HS-27A (cell line): Measurements from ENCODE around the gene CEP19.

Experiments
- DNase-seq: peaks from one replicate; pipeline ENCODE4 v3.0.0-alpha.2; 2012; ENCODE audit warnings: low read depth, missing footprints

CEP19 gene

GRCh38 chr3:196708467-196708866 lies 3.6 kb downstream of the CEP19 start:
- no peak for DNase-seq

GRCh38 chr3:196707566-196707965 lies 4.5 kb downstream of the CEP19 start:
- DNase-seq = no peak

- no peak for DNase-seq
These were observed 5.3 kb downstream of the CEP19 start for GRCh38 chr3:196706731-196707130.

- DNase-seq = no peak
These were observed 5.7 kb downstream of the CEP19 start for GRCh38 chr3:196706327-196706726.

GRCh38 chr3:196700801-196701200 lies 11.2 kb downstream of the CEP19 start:
- DNase-seq = no peak

- DNase-seq = no peak
These were observed 12.3 kb downstream of the CEP19 start for GRCh38 chr3:196699749-196700148.

- no peak for DNase-seq
These were observed 14.8 kb downstream of the CEP19 start for GRCh38 chr3:196697270-196697669.

- DNase-seq = no peak
These were observed 16.2 kb downstream of the CEP19 start for GRCh38 chr3:196695849-196696226.

- no peak for DNase-seq
These were observed 16.9 kb downstream of the CEP19 start for GRCh38 chr3:196694941-196695848.

GRCh38 chr3:196694202-196694638 lies 17.8 kb downstream of the CEP19 start:
- no peak for DNase-seq

- DNase-seq = no peak
These were observed 20.7 kb downstream of the CEP19 start for GRCh38 chr3:196691386-196691785.

- no peak for DNase-seq
These were observed 21.9 kb downstream of the CEP19 start for GRCh38 chr3:196689941-196690660.

- DNase-seq = no peak
These were observed 23.7 kb downstream of the CEP19 start for GRCh38 chr3:196688349-196688748.

GRCh38 chr3:196686436-196686835 lies 25.6 kb downstream of the CEP19 start:
- DNase-seq = no peak

- DNase-seq = peak; percentile 19
These were observed 27.3 kb downstream of the CEP19 start for GRCh38 chr3:196684548-196685407.

- no peak for DNase-seq
These were observed 34.1 kb downstream of the CEP19 start for GRCh38 chr3:196677931-196678330.

GRCh38 chr3:196677353-196677752 lies 34.7 kb downstream of the CEP19 start:
- no peak for DNase-seq

GRCh38 chr3:196673632-196674031 lies 38.4 kb downstream of the CEP19 start:
- DNase-seq = no peak

- no peak for DNase-seq
These were observed 41.7 kb downstream of the CEP19 start for GRCh38 chr3:196670339-196670738.

GRCh38 chr3:196667056-196667825 lies 44.8 kb downstream of the CEP19 start:
- DNase-seq = no peak
